Measurements from ENCODE around the gene PEX11B.
"Not testable (repeated sequence)": the region's sequence is repeated elsewhere in the genome, so short reads cannot be mapped to it uniquely, and the experiment has no call there.

PEX11B gene

DNA sequence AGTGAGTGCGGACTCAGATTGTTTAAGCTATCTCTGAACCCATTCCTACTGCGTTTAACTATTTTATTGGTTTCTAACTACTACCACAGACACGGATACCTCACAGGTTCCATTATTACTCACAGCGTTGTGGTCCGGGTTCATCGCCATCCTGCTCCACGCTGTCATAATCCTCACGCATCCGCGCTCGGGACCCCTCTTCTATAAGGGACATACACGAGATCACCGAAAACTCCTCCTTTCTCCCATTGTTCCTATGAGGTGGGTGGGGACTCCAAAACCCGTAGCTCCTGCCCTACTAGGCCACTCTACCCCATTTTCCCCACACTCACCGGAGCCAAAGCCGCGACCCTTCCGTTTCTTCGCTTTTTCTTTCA is 8.2 kb upstream of the PEX11B start:
- peak overlapping the region; percentile 91 for H3K4me3 ChIP-seq (ENCODE audit: low read length)
- TF ChIP-seq, protein P1, sequence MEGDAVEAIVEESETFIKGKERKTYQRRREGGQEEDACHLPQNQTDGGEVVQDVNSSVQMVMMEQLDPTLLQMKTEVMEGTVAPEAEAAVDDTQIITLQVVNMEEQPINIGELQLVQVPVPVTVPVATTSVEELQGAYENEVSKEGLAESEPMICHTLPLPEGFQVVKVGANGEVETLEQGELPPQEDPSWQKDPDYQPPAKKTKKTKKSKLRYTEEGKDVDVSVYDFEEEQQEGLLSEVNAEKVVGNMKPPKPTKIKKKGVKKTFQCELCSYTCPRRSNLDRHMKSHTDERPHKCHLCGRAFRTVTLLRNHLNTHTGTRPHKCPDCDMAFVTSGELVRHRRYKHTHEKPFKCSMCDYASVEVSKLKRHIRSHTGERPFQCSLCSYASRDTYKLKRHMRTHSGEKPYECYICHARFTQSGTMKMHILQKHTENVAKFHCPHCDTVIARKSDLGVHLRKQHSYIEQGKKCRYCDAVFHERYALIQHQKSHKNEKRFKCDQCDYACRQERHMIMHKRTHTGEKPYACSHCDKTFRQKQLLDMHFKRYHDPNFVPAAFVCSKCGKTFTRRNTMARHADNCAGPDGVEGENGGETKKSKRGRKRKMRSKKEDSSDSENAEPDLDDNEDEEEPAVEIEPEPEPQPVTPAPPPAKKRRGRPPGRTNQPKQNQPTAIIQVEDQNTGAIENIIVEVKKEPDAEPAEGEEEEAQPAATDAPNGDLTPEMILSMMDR (IDR thresholded peaks at IDR 0.05; ENCODE audit: insufficient read depth, low read depth, low read length, missing control alignments), result no peak
- no peak for DNase-seq (ENCODE audit: low read depth)

DNA sequence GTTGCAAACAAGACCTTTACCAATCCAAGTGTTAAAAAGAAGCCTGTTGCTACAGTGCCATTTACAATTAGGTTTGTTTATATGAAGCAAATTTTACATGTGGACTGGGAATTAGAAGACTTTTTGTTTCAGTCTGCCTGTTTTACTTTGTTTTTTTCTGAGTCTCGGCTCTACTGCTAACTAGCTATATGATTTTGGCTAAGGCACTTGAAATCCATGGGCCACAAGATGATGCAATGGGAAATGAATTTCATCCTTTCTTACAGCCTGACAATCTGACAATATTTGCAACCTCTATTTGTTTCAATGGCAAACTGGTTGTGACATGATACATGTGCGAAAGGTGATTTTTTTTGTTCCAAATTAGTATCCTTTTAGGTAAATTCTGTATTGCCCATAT is 3.7 kb upstream of the PEX11B start:
- TF ChIP-seq, protein P1 (IDR thresholded peaks at IDR 0.05; ENCODE audit: insufficient read depth, low read depth, low read length, missing control alignments), result no peak
- no peak for DNase-seq (ENCODE audit: low read depth)
- H3K4me3 ChIP-seq (ENCODE audit: low read length), result no peak overlapping the region

DNA sequence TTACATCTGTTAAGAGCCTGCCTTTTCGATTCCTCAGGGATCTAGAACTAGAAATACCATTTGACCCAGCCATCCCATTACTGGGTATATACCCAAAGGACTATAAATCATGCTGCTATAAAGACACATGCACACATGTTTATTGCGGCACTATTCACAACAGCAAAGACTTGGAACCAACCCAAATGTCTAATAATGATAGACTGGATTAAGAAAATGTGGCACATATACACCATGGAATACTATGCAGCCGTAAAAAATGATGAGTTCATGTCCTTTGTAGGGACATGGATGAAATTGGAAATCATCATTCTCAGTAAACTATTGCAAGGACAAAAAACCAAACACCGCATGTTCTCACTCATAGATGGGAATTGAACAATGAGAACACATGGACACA is 1.8 kb upstream of the PEX11B start:
- H3K4me3 ChIP-seq (ENCODE audit: low read length); DNase-seq (ENCODE audit: low read depth): not testable (repeated sequence)

DNA sequence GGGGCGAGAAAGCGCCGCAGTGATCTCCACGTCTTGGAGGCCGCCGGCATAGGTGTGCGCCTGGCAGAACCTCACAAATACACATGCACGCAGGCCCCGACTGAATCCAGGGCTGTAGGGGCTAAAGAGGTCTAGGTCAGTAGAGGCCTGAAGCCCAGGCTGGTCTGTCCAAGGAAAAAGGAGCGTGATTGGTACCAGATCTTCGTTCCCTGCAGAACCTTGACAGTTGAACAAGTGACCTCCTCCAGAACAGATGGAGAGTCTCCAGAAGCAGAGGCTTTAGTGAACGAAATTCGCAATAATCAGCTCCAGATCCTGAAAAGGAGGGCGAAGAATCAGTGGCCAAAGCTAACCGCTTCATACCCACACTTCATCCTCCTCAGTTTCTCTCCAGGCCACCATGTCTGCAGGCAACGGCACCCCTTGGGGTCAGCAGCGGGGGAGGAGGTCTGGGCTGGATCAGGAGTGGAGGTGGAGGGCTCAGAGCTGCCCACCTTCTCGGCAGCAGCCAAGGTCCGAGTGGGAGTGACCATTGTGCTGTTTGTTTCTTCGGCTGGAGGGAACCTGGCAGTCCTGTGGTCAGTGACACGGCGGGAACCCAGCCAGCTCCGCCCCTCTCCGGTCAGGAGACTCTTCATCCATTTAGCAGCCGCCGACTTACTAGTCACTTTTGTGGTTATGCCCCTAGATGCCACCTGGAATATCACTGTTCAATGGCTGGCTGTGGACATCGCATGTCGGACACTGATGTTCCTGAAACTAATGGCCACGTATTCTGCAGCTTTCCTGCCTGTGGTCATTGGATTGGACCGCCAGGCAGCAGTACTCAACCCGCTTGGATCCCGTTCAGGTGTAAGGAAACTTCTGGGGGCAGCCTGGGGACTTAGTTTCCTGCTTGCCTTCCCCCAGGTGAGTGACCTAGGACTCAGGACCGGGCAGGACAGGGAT is 749 bp upstream of the PEX11B start:
- peak; percentile 26 for DNase-seq (ENCODE audit: low read depth)
- TF ChIP-seq, protein P1 (IDR thresholded peaks at IDR 0.05; ENCODE audit: insufficient read depth, low read depth, low read length, missing control alignments), result no peak
- peak overlapping the region; percentile 95 for H3K4me3 ChIP-seq (ENCODE audit: low read length)

DNA sequence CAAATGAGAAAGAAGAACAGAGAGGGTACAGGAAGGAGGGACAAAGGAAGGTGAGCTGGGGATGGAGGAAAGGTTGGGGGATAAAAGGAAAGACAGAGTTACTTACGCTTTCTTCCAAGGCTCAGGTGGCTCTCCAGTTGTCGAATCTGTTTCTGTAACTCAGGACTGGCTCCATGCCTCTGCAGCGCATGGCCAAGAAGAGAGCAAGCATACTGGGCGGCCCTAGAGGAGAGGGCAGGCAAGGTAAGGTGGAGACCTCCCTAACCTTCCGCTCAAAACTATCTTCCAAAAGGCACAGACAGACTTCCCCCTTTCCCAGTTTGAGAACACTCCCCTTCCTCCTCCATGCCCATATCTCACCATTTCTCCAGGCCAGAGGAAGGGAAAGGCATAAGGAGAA is 922 bp downstream of the PEX11B start:
- TF ChIP-seq, protein P1 (IDR thresholded peaks at IDR 0.05; ENCODE audit: insufficient read depth, low read depth, low read length, missing control alignments), result no peak
- no peak for DNase-seq (ENCODE audit: low read depth)
- peak overlapping the region; percentile 95 for H3K4me3 ChIP-seq (ENCODE audit: low read length)

DNA sequence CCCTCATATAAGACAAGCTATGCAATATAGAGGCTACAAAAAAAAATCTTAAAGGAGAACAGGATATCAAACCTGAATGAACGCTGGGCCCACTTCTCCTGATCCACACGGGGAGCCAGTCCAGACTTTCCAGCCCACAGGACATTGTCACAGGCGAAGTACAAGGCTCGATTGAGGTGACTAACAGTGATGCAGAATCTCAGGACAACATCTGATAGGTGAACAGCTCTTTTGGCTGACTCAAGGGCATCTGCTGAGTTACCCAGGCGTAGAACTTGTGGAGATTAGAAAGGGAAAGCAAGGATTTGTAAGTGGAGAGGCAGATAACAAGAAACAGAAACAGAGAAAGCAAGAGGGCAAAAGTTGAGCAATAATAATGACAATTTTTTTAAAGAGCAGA is 1.8 kb downstream of the PEX11B start:
- no peak overlapping the region for H3K4me3 ChIP-seq (ENCODE audit: low read length)
- TF ChIP-seq, protein P1 (IDR thresholded peaks at IDR 0.05; ENCODE audit: insufficient read depth, low read depth, low read length, missing control alignments), result no peak
- DNase-seq (ENCODE audit: low read depth), result no peak

DNA sequence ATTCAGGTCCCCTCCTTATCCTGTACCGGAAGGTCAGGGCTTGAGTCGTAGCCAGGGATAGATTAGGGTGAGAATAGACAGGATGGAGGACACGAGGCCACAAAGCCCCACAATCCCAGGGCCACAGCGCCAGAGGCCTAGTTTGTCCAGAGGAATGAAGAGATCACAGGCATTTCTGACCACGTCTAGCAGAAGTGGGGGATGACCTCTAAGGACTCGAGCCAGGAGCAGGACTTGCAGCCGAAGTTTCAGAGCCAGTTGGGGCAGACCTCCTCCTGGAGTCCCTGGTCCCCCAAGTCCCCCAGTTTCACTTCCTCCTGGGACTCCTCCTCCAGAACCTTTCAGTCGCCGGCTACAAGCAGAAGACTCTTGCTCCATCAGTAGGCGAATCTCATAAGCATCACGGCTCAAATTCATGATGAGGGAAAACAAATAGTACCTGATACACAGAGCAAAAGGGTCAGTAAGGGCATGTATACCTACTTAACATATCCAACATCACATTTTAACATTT is 6.3 kb downstream of the PEX11B start:
- no peak for DNase-seq (ENCODE audit: low read depth)
- H3K4me3 ChIP-seq (ENCODE audit: low read length), result no peak overlapping the region
- TF ChIP-seq, protein P1 (IDR thresholded peaks at IDR 0.05; ENCODE audit: insufficient read depth, low read depth, low read length, missing control alignments), result no peak

Measured in epithelial cell of esophagus (primary cell).